ENCODE measurements around the gene EID3.

GRCh38 chr12:104263580-104264358 is 39.8 kb upstream of the EID3 start:
- TF ChIP-seq CTCF (conservative IDR thresholded peaks at IDR 0.05; ENCODE audit: low read depth in 2 of 2) (no peak), POLR2AphosphoS5 (IDR thresholded peaks at IDR 0.05; ENCODE audit: low read depth) (no peak), STAT1 (IDR thresholded peaks at IDR 0.05; ENCODE audit: unreplicated experiment) (no peak), EZH2 (IDR thresholded peaks at IDR 0.05; ENCODE audit: low read depth, unreplicated experiment) (no peak), CREB1 (CRISPR knock-in tag; IDR thresholded peaks at IDR 0.05; ENCODE audit: low read depth) (no peak), REST (IDR thresholded peaks at IDR 0.05; ENCODE audit: unreplicated experiment) (no peak), EZH2phosphoT487 (IDR thresholded peaks at IDR 0.05; ENCODE audit: unreplicated experiment) (no peak), ZNF114 (CRISPR knock-in tag; IDR thresholded peaks at IDR 0.05) (no peak)

All from GM23338 (cell line).